ENCODE data around the gene PSMC6. TPM values are rescaled to one million over a fixed set of nuclear protein-coding genes. Genes with fewer than 3 reads are reported as not detected.
"Not testable (repeated sequence)": the region's sequence is repeated elsewhere in the genome, so short reads cannot be mapped to it uniquely, and the experiment has no call there.

PSMC6 gene
- total and polyA plus RNA-seq, 12 donors: 50.6 to 235 (median 91.2) TPM

DNA sequence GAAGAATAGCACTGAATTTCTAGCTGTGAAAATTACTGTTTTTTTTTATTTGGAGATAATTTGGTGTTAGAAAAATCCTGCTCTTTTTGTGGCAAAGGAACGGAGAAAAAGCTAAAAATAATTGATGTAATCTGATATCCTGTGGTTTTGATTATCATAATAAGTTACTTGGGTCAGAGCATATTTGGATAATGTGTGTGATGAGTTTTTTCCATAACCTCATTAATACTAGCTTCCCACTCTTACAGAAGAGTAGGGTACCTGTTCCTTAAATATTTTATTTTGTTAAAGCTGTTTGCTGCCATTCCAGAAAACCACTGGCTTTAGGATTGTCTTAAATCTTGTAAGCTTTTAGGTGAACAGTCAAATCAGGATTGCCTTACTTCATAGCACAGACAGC is 4.7 kb downstream of the PSMC6 start:
- H3K27ac ChIP-seq: peak overlapping the region in 1 of 5 donors; percentile 2
- H3K36me3 ChIP-seq (replicated peaks in 1 of 2): peaks cover 0 to 75% of the 10 kb centered on the region in 2 donors
- intact Hi-C loops (cut with DNase I): loop anchor here in 1 of 2 donors (10.0 kb wide), 1 partner anchor 157 kb away; the partner anchor contains the start of genes GPR137C and TXNDC16
- no peak overlapping the region for H3K4me3 ChIP-seq
- 20 to 36% (median 28%) methylated on average over 1 of the region's 1 CpG for WGBS, 4 donors
- no peaks in the 10 kb centered on the region for H3K9me3 ChIP-seq (replicated peaks in 1 of 3)
- peaks cover 7 to 38% of the 10 kb centered on the region in 2 donors for H3K4me1 ChIP-seq (replicated peaks in 1 of 2)
- H3K27me3 ChIP-seq: no peaks in the 10 kb centered on the region
- no peak for DNase-seq
- no peak for TF ChIP-seq POLR2A (IDR thresholded peaks at IDR 0.05)
- TF ChIP-seq, protein P1, sequence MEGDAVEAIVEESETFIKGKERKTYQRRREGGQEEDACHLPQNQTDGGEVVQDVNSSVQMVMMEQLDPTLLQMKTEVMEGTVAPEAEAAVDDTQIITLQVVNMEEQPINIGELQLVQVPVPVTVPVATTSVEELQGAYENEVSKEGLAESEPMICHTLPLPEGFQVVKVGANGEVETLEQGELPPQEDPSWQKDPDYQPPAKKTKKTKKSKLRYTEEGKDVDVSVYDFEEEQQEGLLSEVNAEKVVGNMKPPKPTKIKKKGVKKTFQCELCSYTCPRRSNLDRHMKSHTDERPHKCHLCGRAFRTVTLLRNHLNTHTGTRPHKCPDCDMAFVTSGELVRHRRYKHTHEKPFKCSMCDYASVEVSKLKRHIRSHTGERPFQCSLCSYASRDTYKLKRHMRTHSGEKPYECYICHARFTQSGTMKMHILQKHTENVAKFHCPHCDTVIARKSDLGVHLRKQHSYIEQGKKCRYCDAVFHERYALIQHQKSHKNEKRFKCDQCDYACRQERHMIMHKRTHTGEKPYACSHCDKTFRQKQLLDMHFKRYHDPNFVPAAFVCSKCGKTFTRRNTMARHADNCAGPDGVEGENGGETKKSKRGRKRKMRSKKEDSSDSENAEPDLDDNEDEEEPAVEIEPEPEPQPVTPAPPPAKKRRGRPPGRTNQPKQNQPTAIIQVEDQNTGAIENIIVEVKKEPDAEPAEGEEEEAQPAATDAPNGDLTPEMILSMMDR (IDR thresholded peaks at IDR 0.05): no peak

DNA sequence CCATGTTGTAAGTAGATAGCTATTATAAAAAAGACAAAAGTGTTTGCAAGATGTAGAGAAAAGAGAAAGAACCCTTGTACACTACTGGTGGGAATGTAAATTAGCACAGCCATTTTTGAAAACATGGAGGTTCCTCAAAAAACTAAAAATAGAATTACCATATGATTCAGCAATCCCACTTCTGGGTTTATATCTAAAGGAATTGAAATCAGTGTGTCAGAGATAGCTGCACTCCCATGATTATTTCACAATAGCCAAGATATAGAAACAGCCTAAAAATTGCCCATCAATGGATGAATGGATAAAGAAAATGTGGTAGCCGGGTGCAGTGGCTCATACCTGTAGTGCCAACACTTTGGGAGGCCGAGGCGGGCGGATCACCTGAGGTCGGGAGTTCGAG is 9.2 kb downstream of the PSMC6 start:
- no peak for TF ChIP-seq POLR2A (IDR thresholded peaks at IDR 0.05)
- TF ChIP-seq, protein P1 (IDR thresholded peaks at IDR 0.05): no peak
- Histone ChIP-seq H3K27me3 (no peaks in the 10 kb centered on the region), H3K27ac (no peak overlapping the region), H3K9me3 (replicated peaks in 1 of 3) (no peaks in the 10 kb centered on the region), H3K4me3 (no peak overlapping the region), H3K36me3 (replicated peaks in 1 of 2) (peaks cover 0 to 95% of the 10 kb centered on the region in 2 donors), H3K4me1 (replicated peaks in 1 of 2) (peaks cover 0 to 6% of the 10 kb centered on the region in 2 donors)
- DNase-seq: no peak
- intact Hi-C loops (cut with DNase I): loop anchor here in 1 of 2 donors (10.0 kb wide), 1 partner anchor 161 kb away; the partner anchor contains the start of genes GPR137C and TXNDC16
- 95 to 98% (median 96%) methylated on average over 6 of the region's 6 CpGs for WGBS, 4 donors

DNA sequence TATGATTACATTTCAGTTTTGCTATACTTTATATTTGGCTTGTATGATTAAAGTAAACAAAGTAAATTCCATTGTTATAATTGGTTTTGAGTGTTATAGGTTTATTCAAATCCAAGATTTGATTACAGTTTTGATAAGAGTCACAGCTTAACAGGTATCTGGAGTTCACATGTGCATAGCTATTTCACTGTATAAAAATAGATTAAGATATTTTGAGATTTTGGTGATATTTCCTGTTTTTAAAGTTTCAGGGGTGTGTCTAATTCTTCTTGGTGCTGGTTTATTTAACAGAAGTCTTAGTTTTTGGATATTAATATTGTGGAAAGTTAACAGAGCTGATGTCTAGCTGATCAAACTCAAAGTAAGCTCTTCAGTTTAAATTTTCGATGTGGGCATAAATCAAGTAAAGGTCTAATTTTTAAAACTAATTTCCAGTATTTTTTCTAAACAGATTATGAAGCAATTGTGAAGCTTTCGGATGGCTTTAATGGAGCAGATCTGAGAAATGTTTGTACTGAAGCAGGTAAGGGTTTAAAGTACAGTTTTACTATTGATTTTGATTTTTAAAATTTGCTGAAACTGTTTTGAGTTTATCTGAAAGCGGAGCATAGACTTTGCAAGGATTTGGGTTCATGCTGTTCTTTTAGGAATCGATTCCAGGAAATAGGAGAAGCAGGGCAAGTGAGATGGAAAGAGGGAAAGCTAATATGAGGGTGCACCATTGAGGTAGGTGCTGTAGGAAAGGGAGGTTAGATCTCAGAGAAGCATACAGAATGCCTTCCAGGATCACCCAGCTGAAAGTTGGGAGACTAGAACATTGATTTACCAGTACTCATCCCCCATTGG is 16.7 kb downstream of the PSMC6 start:
- H3K9me3 ChIP-seq (replicated peaks in 1 of 3): no peaks in the 10 kb centered on the region
- intact Hi-C loops (cut with DNase I): no loop called here
- 92 to 99% (median 96%) methylated on average over 4 of the region's 4 CpGs for WGBS, 4 donors
- no peak overlapping the region for H3K27ac ChIP-seq
- peaks cover 0 to 3% of the 10 kb centered on the region in 2 donors for H3K4me1 ChIP-seq (replicated peaks in 1 of 2)
- H3K27me3 ChIP-seq: no peaks in the 10 kb centered on the region
- H3K36me3 ChIP-seq (replicated peaks in 1 of 2): peaks cover 0 to 79% of the 10 kb centered on the region in 2 donors
- TF ChIP-seq POLR2A (IDR thresholded peaks at IDR 0.05): no peak
- TF ChIP-seq, protein P1 (IDR thresholded peaks at IDR 0.05): no peak
- DNase-seq: no peak
- H3K4me3 ChIP-seq: no peak overlapping the region

DNA sequence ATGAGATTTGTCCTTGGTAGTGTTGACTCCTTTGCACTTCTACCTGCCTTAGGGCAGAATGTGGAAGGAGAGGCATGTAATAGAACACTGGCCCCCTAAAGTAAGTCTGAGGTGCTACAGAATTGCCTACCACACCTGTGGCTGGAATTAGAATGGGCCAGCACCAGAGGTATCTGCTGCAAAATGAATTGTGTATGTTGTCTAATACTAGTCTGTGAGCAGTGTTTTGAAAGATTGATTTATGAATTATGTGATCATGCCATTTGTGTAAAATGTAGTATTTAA is 17.3 kb downstream of the PSMC6 start:
- H3K4me3 ChIP-seq: no peak overlapping the region
- no peak overlapping the region for H3K27ac ChIP-seq
- H3K4me1 ChIP-seq (replicated peaks in 1 of 2): peaks cover 0 to 3% of the 10 kb centered on the region in 2 donors
- H3K36me3 ChIP-seq (replicated peaks in 1 of 2): peaks cover 0 to 73% of the 10 kb centered on the region in 2 donors
- intact Hi-C loops (cut with DNase I): no loop called here
- DNase-seq: no peak
- no peak for TF ChIP-seq POLR2A (IDR thresholded peaks at IDR 0.05)
- TF ChIP-seq, protein P1 (IDR thresholded peaks at IDR 0.05): no peak
- H3K27me3 ChIP-seq: no peaks in the 10 kb centered on the region
- H3K9me3 ChIP-seq (replicated peaks in 1 of 3): no peaks in the 10 kb centered on the region

DNA sequence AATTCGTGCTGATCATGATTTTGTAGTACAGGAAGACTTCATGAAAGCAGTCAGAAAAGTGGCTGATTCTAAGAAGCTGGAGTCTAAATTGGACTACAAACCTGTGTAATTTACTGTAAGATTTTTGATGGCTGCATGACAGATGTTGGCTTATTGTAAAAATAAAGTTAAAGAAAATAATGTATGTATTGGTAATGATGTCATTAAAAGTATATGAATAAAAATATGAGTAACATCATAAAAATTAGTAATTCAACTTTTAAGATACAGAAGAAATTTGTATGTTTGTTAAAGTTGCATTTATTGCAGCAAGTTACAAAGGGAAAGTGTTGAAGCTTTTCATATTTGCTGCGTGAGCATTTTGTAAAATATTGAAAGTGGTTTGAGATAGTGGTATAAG is 20.5 kb downstream of the PSMC6 start:
- H3K27me3 ChIP-seq; H3K9me3 ChIP-seq (replicated peaks in 1 of 3); H3K27ac ChIP-seq; intact Hi-C loops (cut with DNase I); DNase-seq; H3K4me3 ChIP-seq: not testable (repeated sequence)
- Histone ChIP-seq H3K4me1 (replicated peaks in 1 of 2) (peaks cover 4 to 13% of the 10 kb centered on the region in 2 donors), H3K36me3 (replicated peaks in 1 of 2) (peaks cover 0 to 44% of the 10 kb centered on the region in 2 donors)
- 96 to 99% (median 97%) methylated on average over 2 of the region's 2 CpGs for WGBS, 4 donors

DNA sequence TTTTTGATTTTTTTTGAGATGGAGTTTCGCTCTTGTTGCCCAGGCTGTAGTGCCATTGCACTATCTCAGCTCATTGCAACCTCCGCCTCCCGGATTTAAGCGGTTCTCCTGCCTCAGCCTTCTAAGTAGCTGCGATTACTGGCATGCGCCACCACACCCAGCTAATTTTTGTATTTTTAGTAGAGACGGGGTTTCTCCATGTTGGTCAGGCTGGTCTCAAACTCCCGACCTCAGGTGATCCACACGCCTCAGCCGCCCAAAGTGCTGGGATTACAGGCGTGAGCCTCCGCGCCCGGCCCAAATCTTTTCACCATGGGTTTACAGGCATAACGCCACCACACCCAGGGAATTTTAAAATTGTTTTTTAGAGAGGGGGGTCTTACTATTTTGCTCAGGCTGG is 22.0 kb downstream of the PSMC6 start:
- H3K4me3 ChIP-seq; intact Hi-C loops (cut with DNase I); H3K27me3 ChIP-seq; H3K4me1 ChIP-seq (replicated peaks in 1 of 2); H3K9me3 ChIP-seq (replicated peaks in 1 of 3): not testable (repeated sequence)
- 89 to 93% (median 92%) methylated on average over 15 of the region's 15 CpGs for WGBS, 4 donors
- DNase-seq: peak in 1 of 7 donors; percentile 55
- Histone ChIP-seq H3K27ac (peak overlapping the region in 1 of 5 donors; percentile 74), H3K36me3 (replicated peaks in 1 of 2) (peaks cover 0 to 29% of the 10 kb centered on the region in 2 donors)
